C4-2B (cell line): ENCODE measurements around the gene TACO1.

Source experiments
- CTCF ChIP-seq: fragments of 450-650 bp; conservative IDR thresholded peaks from 2 replicates; pipeline ENCODE4 v1.5.1; 2017; ENCODE audit warnings: mild to moderate bottlenecking
- ZFX ChIP-seq: fragments of 450-650 bp; IDR thresholded peaks from 2 replicates; pipeline ENCODE4 v1.6.1; 2017

- no peak for TF ChIP-seq CTCF
- no peak for TF ChIP-seq ZFX
Observed at GRCh38 chr17:63652106-63652505, 51.4 kb downstream of the TACO1 start.
